Activated CD4-positive, alpha-beta T cell treated with anti-CD3 and anti-CD28 coated beads, Interleukin-2, Interleukin-4, amounts not matched to agents 100 ng/mL and 50 ng/mL, durations not matched to agents 16 hours and 8 hours (primary cell): Measurements from ENCODE around the gene IGF1R.

ENCODE experiments used
- DNase-seq: peaks from one replicate; pipeline ENCODE4 v3.0.0-alpha.2; 2020; ENCODE audit warnings: low spot score

The IGF1R gene

GRCh38 chr15:98830034-98830634 lies 181.8 kb downstream of the IGF1R start:
- no peak for DNase-seq

GRCh38 chr15:98834976-98835375 lies 186.6 kb downstream of the IGF1R start:
- DNase-seq, result no peak

GRCh38 chr15:98835876-98836275 lies 187.5 kb downstream of the IGF1R start:
- no peak for DNase-seq

GRCh38 chr15:98838387-98839259 lies 190.3 kb downstream of the IGF1R start:
- DNase-seq, result no peak

GRCh38 chr15:98840053-98840452 lies 191.7 kb downstream of the IGF1R start:
- no peak for DNase-seq

- DNase-seq, result no peak
Measured at GRCh38 chr15:98841419-98841970, 193.2 kb downstream of the IGF1R start.

GRCh38 chr15:98842192-98842972 lies 194.0 kb downstream of the IGF1R start:
- no peak for DNase-seq

GRCh38 chr15:98842973-98843285 lies 194.6 kb downstream of the IGF1R start:
- DNase-seq, result no peak

- no peak for DNase-seq
Measured at GRCh38 chr15:98843844-98844243, 195.5 kb downstream of the IGF1R start.

- DNase-seq, result no peak
Measured at GRCh38 chr15:98844261-98844660, 195.9 kb downstream of the IGF1R start.

GRCh38 chr15:98845138-98845884 lies 197.0 kb downstream of the IGF1R start:
- DNase-seq, result no peak

- DNase-seq, result peak; percentile 64
Measured at GRCh38 chr15:98850961-98851572, 202.7 kb downstream of the IGF1R start.

GRCh38 chr15:98853161-98853560 lies 204.8 kb downstream of the IGF1R start:
- peak; percentile 72 for DNase-seq

- no peak for DNase-seq
Measured at GRCh38 chr15:98853617-98854420, 205.5 kb downstream of the IGF1R start.

GRCh38 chr15:98854496-98854895 lies 206.2 kb downstream of the IGF1R start:
- no peak for DNase-seq

GRCh38 chr15:98855067-98855814 lies 206.9 kb downstream of the IGF1R start:
- DNase-seq, result no peak

- DNase-seq, result no peak
Measured at GRCh38 chr15:98855815-98856531, 207.6 kb downstream of the IGF1R start.

GRCh38 chr15:98856532-98856907 lies 208.2 kb downstream of the IGF1R start:
- no peak for DNase-seq

GRCh38 chr15:98858610-98859023 lies 210.3 kb downstream of the IGF1R start:
- no peak for DNase-seq
